KMS-11 (cell line): Measurements from ENCODE around the gene MCC.

Experiments used
- H2AFZ ChIP-seq: fragments of 200-600 bp; sonication (generic); 2 replicates; pipeline ENCODE4 v1.6.1; 2016; ENCODE audit warnings: antibody characterized with exemption, mixed run types, low read depth
- H3K27ac ChIP-seq: fragments of 200-600 bp; sonication (generic); 2 replicates; pipeline ENCODE4 v1.6.1; 2016; ENCODE audit warnings: mild to moderate bottlenecking, mixed run types
- H3K27me3 ChIP-seq: fragments of 200-600 bp; sonication (generic); 2 replicates; pipeline ENCODE4 v1.6.1; 2017; ENCODE audit warnings: mild to moderate bottlenecking, low read depth, mixed run types, moderate library complexity; ENCODE audit not compliant: insufficient read depth
- H3K36me3 ChIP-seq: fragments of 200-600 bp; sonication (generic); 2 replicates; pipeline ENCODE4 v1.6.1; 2017; ENCODE audit warnings: mild to moderate bottlenecking, mixed run types; ENCODE audit not compliant: insufficient read depth
- H3K4me1 ChIP-seq: fragments of 200-600 bp; sonication (generic); 2 replicates; pipeline ENCODE4 v1.6.1; 2016; ENCODE audit warnings: mild to moderate bottlenecking, low read depth, mixed run types; ENCODE audit not compliant: poor library complexity, severe bottlenecking
- H3K4me2 ChIP-seq: fragments of 200-600 bp; sonication (generic); 2 replicates; pipeline ENCODE4 v1.7.0; 2016; ENCODE audit warnings: mild to moderate bottlenecking, mixed run types
- H3K4me3 ChIP-seq: fragments of 200-600 bp; sonication (generic); IDR thresholded peaks from 2 replicates; pipeline ENCODE4 v1.6.1; 2017; ENCODE audit warnings: low read depth, low read length, mixed read lengths; ENCODE audit not compliant: insufficient read depth
- H3K79me2 ChIP-seq: fragments of 200-600 bp; sonication (generic); 2 replicates; pipeline ENCODE4 v1.6.1; 2016; ENCODE audit warnings: low read depth, mixed run types; ENCODE audit not compliant: insufficient read depth
- H3K9ac ChIP-seq: fragments of 200-600 bp; sonication (generic); 2 replicates; pipeline ENCODE4 v1.6.1; 2016; ENCODE audit warnings: mild to moderate bottlenecking, mixed run types
- H4K20me1 ChIP-seq: fragments of 200-600 bp; sonication (generic); 2 replicates; pipeline ENCODE4 v1.6.1; 2016; ENCODE audit warnings: mild to moderate bottlenecking, mixed run types; ENCODE audit not compliant: insufficient read depth
- CTCF ChIP-seq: fragments of 200-600 bp; sonication (generic); conservative IDR thresholded peaks from 2 replicates; pipeline ENCODE4 v1.6.1; 2017; ENCODE audit warnings: low read depth, mild to moderate bottlenecking, antibody characterized with exemption, low read length, moderate library complexity, mixed read lengths

The MCC gene

GRCh38 chr5:113219695-113220094 lies 268.6 kb downstream of the MCC start:
- Histone ChIP-seq H4K20me1 (no peaks in the 10 kb centered on the region), H3K27me3 (no peaks in the 10 kb centered on the region), H3K27ac (no peak overlapping the region), H3K4me1 (no peaks in the 10 kb centered on the region), H3K9ac (no peak overlapping the region), H3K4me3 (no peak overlapping the region), H3K4me2 (no peak overlapping the region), H3K79me2 (no peaks in the 10 kb centered on the region), H2AFZ (no peak overlapping the region), H3K36me3 (no peaks in the 10 kb centered on the region)
- TF ChIP-seq CTCF, result no peak

- no peak overlapping the region for H2AFZ ChIP-seq
- TF ChIP-seq CTCF, result no peak
- H3K4me3 ChIP-seq, result no peak overlapping the region
- no peak overlapping the region for H3K4me2 ChIP-seq
- no peak overlapping the region for H3K27ac ChIP-seq
- H3K36me3 ChIP-seq, result no peaks in the 10 kb centered on the region
- H3K27me3 ChIP-seq, result no peaks in the 10 kb centered on the region
- H3K4me1 ChIP-seq, result no peaks in the 10 kb centered on the region
- no peaks in the 10 kb centered on the region for H4K20me1 ChIP-seq
- no peak overlapping the region for H3K9ac ChIP-seq
- H3K79me2 ChIP-seq, result no peaks in the 10 kb centered on the region
Measured at GRCh38 chr5:113218906-113219517, 269.2 kb downstream of the MCC start.

- Histone ChIP-seq H3K27me3 (no peaks in the 10 kb centered on the region), H3K36me3 (no peaks in the 10 kb centered on the region), H3K4me1 (no peaks in the 10 kb centered on the region), H3K9ac (no peak overlapping the region), H3K27ac (no peak overlapping the region), H3K79me2 (no peaks in the 10 kb centered on the region), H2AFZ (no peak overlapping the region), H3K4me2 (no peak overlapping the region), H4K20me1 (no peaks in the 10 kb centered on the region), H3K4me3 (no peak overlapping the region)
- no peak for TF ChIP-seq CTCF
Measured at GRCh38 chr5:113218200-113218599, 270.1 kb downstream of the MCC start.

GRCh38 chr5:113217619-113218184 lies 270.6 kb downstream of the MCC start:
- Histone ChIP-seq H3K9ac (no peak overlapping the region), H3K27ac (no peak overlapping the region), H3K4me3 (no peak overlapping the region), H3K4me1 (no peaks in the 10 kb centered on the region), H2AFZ (no peak overlapping the region), H3K4me2 (no peak overlapping the region), H3K27me3 (no peaks in the 10 kb centered on the region), H3K36me3 (no peaks in the 10 kb centered on the region), H3K79me2 (no peaks in the 10 kb centered on the region), H4K20me1 (no peaks in the 10 kb centered on the region)
- no peak for TF ChIP-seq CTCF
